Fibroblast of skin of right biceps (primary cell): ENCODE results near the gene POLR3H.
A peak's percentile ranks its signal among the peaks of the same experiment; 100 is the strongest.
"Not testable (repeated sequence)": the region's sequence is repeated elsewhere in the genome, so short reads cannot be mapped to it uniquely, and the experiment has no call there.

Experiments used
- DNase-seq: peaks from one replicate; pipeline ENCODE4 v3.0.0-alpha.2; 2013

POLR3H gene

GRCh38 chr22:41563051-41563711 lies 18.9 kb upstream of the POLR3H start:
- DNase-seq, result peak; percentile 95

GRCh38 chr22:41562461-41562860 lies 18.2 kb upstream of the POLR3H start:
- DNase-seq, result no peak

GRCh38 chr22:41561788-41562187 lies 17.5 kb upstream of the POLR3H start:
- no peak for DNase-seq

GRCh38 chr22:41561335-41561734 lies 17.1 kb upstream of the POLR3H start:
- no peak for DNase-seq

- DNase-seq, result no peak
Measured at GRCh38 chr22:41560095-41560471, 15.8 kb upstream of the POLR3H start.

GRCh38 chr22:41558241-41558630 lies 14.0 kb upstream of the POLR3H start:
- not testable (repeated sequence) for DNase-seq

- peak; percentile 74 for DNase-seq
Measured at GRCh38 chr22:41557401-41558240, 13.4 kb upstream of the POLR3H start.

GRCh38 chr22:41556561-41556960 lies 12.3 kb upstream of the POLR3H start:
- no peak for DNase-seq

GRCh38 chr22:41555325-41555982 lies 11.2 kb upstream of the POLR3H start:
- no peak for DNase-seq

GRCh38 chr22:41551877-41552582 lies 7.8 kb upstream of the POLR3H start:
- no peak for DNase-seq

GRCh38 chr22:41550952-41551491 lies 6.8 kb upstream of the POLR3H start:
- no peak for DNase-seq

- DNase-seq, result no peak
Measured at GRCh38 chr22:41548830-41549211, 4.6 kb upstream of the POLR3H start.

GRCh38 chr22:41544671-41545476 lies 604 bp upstream of the POLR3H start:
- DNase-seq, result peak; percentile 32

- no peak for DNase-seq
Measured at GRCh38 chr22:41542224-41542623, 2.0 kb downstream of the POLR3H start.

- DNase-seq, result no peak
Measured at GRCh38 chr22:41541484-41541883, 2.8 kb downstream of the POLR3H start.

GRCh38 chr22:41540365-41540764 lies 3.9 kb downstream of the POLR3H start:
- no peak for DNase-seq

GRCh38 chr22:41540006-41540315 lies 4.3 kb downstream of the POLR3H start:
- no peak for DNase-seq

- no peak for DNase-seq
Measured at GRCh38 chr22:41539146-41540005, 4.9 kb downstream of the POLR3H start.

GRCh38 chr22:41538583-41538982 lies 5.7 kb downstream of the POLR3H start:
- DNase-seq, result no peak

GRCh38 chr22:41537203-41537602 lies 7.1 kb downstream of the POLR3H start:
- DNase-seq, result no peak

- DNase-seq, result no peak
Measured at GRCh38 chr22:41535244-41535643, 9.0 kb downstream of the POLR3H start.
